Measurements from ENCODE around the gene ARL15.

DNA sequence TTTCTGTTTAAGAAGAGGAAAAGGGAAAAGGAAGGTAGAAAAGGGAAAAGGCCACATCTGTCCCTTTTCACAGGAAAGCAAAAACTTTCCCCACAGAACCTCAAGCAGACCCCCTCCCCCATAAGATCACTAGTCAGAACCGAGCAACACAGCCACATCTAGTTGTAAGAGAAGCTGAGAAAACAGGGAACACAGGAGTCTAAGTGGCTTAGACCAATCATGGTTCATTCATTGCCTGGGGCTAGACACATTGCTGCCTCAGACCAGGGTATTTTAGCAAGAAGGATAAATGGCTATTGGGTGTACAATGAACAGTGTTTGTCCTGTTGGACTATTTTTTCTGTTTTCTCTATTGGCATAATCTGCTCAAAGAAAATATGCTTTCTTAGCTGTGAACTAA lies 98.0 kb downstream of the ARL15 start:
- TF ChIP-seq POLR2AphosphoS5 (IDR thresholded peaks at IDR 0.05), result no peak
- TF ChIP-seq, protein P1, sequence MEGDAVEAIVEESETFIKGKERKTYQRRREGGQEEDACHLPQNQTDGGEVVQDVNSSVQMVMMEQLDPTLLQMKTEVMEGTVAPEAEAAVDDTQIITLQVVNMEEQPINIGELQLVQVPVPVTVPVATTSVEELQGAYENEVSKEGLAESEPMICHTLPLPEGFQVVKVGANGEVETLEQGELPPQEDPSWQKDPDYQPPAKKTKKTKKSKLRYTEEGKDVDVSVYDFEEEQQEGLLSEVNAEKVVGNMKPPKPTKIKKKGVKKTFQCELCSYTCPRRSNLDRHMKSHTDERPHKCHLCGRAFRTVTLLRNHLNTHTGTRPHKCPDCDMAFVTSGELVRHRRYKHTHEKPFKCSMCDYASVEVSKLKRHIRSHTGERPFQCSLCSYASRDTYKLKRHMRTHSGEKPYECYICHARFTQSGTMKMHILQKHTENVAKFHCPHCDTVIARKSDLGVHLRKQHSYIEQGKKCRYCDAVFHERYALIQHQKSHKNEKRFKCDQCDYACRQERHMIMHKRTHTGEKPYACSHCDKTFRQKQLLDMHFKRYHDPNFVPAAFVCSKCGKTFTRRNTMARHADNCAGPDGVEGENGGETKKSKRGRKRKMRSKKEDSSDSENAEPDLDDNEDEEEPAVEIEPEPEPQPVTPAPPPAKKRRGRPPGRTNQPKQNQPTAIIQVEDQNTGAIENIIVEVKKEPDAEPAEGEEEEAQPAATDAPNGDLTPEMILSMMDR (IDR thresholded peaks at IDR 0.05), result no peak
- TF ChIP-seq EP300 (IDR thresholded peaks at IDR 0.05), result no peak
- TF ChIP-seq POLR2A (IDR thresholded peaks at IDR 0.05), result no peak

All from sigmoid colon (tissue), 4 donors.